ENCODE data around the gene TMEM143. TPM values are rescaled to one million over a fixed set of nuclear protein-coding genes. Genes with fewer than 3 reads are reported as not detected.

TMEM143 gene
- total RNA-seq, 1 donor from 2014 or later, result 11.9 TPM

GRCh38 chr19:48344892-48345291, 18.8 kb downstream of the TMEM143 start:
- Mint-ChIP-seq H3K27ac (ENCODE audit: unreplicated experiment) (no peak overlapping the region), H3K27me3 (ENCODE audit: unreplicated experiment) (no peaks in the 10 kb centered on the region), H3K4me3 (ENCODE audit: unreplicated experiment) (no peak overlapping the region), H3K4me1 (ENCODE audit: low read depth, unreplicated experiment) (no peaks in the 10 kb centered on the region), H3K9me3 (ENCODE audit: unreplicated experiment) (peaks cover 4% of the 10 kb centered on the region), H3K36me3 (ENCODE audit: unreplicated experiment) (no peaks in the 10 kb centered on the region)
- no peak for DNase-seq
- TF ChIP-seq CTCF (IDR thresholded peaks at IDR 0.05; ENCODE audit: partially characterized antibody, unreplicated experiment), result no peak

- no peak overlapping the region for H3K4me3 Mint-ChIP-seq (ENCODE audit: unreplicated experiment)
- no peak overlapping the region for H3K27ac Mint-ChIP-seq (ENCODE audit: unreplicated experiment)
- no peak for TF ChIP-seq CTCF (IDR thresholded peaks at IDR 0.05; ENCODE audit: partially characterized antibody, unreplicated experiment)
- peaks cover 8% of the 10 kb centered on the region for H3K4me1 Mint-ChIP-seq (ENCODE audit: low read depth, unreplicated experiment)
- DNase-seq, result no peak
- H3K9me3 Mint-ChIP-seq (ENCODE audit: unreplicated experiment), result peaks cover 5% of the 10 kb centered on the region
- no peaks in the 10 kb centered on the region for H3K36me3 Mint-ChIP-seq (ENCODE audit: unreplicated experiment)
- peaks cover 2% of the 10 kb centered on the region for H3K27me3 Mint-ChIP-seq (ENCODE audit: unreplicated experiment)
These were observed 20.7 kb downstream of the TMEM143 start for GRCh38 chr19:48342841-48343540.

GRCh38 chr19:48342414-48342738, 21.4 kb downstream of the TMEM143 start:
- H3K27ac Mint-ChIP-seq (ENCODE audit: unreplicated experiment), result no peak overlapping the region
- no peak for TF ChIP-seq CTCF (IDR thresholded peaks at IDR 0.05; ENCODE audit: partially characterized antibody, unreplicated experiment)
- peaks cover 2% of the 10 kb centered on the region for H3K27me3 Mint-ChIP-seq (ENCODE audit: unreplicated experiment)
- no peaks in the 10 kb centered on the region for H3K36me3 Mint-ChIP-seq (ENCODE audit: unreplicated experiment)
- H3K4me1 Mint-ChIP-seq (ENCODE audit: low read depth, unreplicated experiment), result peaks cover 9% of the 10 kb centered on the region
- DNase-seq, result no peak
- H3K4me3 Mint-ChIP-seq (ENCODE audit: unreplicated experiment), result no peak overlapping the region
- H3K9me3 Mint-ChIP-seq (ENCODE audit: unreplicated experiment), result peaks cover 5% of the 10 kb centered on the region

GRCh38 chr19:48341515-48342413, 22.0 kb downstream of the TMEM143 start:
- H3K36me3 Mint-ChIP-seq (ENCODE audit: unreplicated experiment), result no peaks in the 10 kb centered on the region
- DNase-seq, result no peak

More at GRCh38 chr19:48341515-48342413, 22.0 kb downstream of the TMEM143 start:
- Mint-ChIP-seq H3K27me3 (ENCODE audit: unreplicated experiment) (peaks cover 2% of the 10 kb centered on the region), H3K4me1 (ENCODE audit: low read depth, unreplicated experiment) (peaks cover 9% of the 10 kb centered on the region), H3K27ac (ENCODE audit: unreplicated experiment) (no peak overlapping the region), H3K4me3 (ENCODE audit: unreplicated experiment) (no peak overlapping the region), H3K9me3 (ENCODE audit: unreplicated experiment) (peaks cover 1% of the 10 kb centered on the region)
- TF ChIP-seq CTCF (IDR thresholded peaks at IDR 0.05; ENCODE audit: partially characterized antibody, unreplicated experiment), result no peak

All from glutamatergic neuron (in vitro differentiated cells).